H1 (cell line): Measurements from ENCODE around the gene MRPL28. TPM values are rescaled to one million over a fixed set of nuclear protein-coding genes. Genes with fewer than 3 reads are reported as not detected.

Experiments
- polyA plus RNA-seq, 7 experiments: library from polyadenylated mRNA; depleted of rRNA in 3 of 7; stranded (reverse) in 5 of 7; unstranded in 2 of 7; fragments of >200 nt in 5 of 7; fragments of 200-250 nt in 2 of 7; gene quantifications; 1 replicate in 5 of 7; 2 replicates in 1 of 7; 4 replicates in 1 of 7; pipeline versions ENCODE4 v1.2.1 to v1.2.3, GENCODE V29; 2011 to 2013; ENCODE audit warnings: missing spikeins in 2 of 7, mixed read lengths in 2 of 7
- total RNA-seq: library from RNA; stranded (reverse); fragmentation: NEBNext Ultra II Directional; extraction: Animal tissue kit (Norgen Biotek cat#: 25700); gene quantifications from 2 replicates; pipeline ENCODE4 v1.2.1, GENCODE V29; 2021
- TF ChIP-seq, protein P1 (sequence below): fragments of 300-600 bp; sonication (generic); IDR thresholded peaks from 2 replicates; pipeline ENCODE4 v1.7.1; 2012; ENCODE audit warnings: low read length, moderate library complexity, mild to moderate bottlenecking, inconsistent platforms; ENCODE audit not compliant: insufficient replicate concordance

The MRPL28 gene
- total and polyA plus RNA-seq, 2 of the 8 experiments (the other 6 are each of a cell fraction or from before 2014, with no cell fraction given): 88.9 to 188 TPM

DNA sequence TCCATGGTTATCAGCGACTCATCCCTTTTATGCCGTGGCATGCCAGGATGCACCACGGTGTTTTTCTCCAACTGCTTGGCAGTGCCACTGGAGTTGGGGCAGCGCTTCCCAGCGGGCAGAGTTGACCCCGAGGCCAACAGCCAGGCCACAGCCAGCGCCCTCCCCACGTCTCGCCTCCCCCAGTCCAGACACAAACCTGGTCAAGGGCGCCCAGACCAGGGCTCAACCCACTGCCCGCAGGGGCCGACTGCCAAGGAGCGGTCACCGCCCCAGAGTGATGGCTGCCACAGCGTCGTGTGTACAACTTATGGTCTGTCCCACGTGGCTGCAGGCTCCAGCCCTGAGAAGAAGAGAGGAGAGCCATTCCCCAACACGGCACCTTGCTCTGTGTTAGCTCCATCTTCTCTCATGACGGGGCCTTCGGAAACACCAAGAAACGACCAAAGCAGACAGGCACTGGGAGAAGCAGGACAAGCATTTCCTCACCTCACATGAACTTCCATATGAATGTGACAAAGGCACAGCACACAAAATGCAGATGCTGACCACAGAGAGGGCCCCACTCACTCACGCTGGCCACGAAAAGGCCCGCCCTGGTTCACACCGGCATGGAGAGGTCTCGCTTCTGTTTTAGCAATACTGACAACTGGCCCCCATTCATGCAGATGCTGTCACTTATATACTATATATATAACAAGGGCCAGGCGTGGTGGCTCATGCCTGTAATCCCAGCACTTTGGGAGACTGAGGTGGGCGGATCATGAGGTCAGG is 44.8 kb downstream of the MRPL28 start (continued):
- TF ChIP-seq, protein P1, sequence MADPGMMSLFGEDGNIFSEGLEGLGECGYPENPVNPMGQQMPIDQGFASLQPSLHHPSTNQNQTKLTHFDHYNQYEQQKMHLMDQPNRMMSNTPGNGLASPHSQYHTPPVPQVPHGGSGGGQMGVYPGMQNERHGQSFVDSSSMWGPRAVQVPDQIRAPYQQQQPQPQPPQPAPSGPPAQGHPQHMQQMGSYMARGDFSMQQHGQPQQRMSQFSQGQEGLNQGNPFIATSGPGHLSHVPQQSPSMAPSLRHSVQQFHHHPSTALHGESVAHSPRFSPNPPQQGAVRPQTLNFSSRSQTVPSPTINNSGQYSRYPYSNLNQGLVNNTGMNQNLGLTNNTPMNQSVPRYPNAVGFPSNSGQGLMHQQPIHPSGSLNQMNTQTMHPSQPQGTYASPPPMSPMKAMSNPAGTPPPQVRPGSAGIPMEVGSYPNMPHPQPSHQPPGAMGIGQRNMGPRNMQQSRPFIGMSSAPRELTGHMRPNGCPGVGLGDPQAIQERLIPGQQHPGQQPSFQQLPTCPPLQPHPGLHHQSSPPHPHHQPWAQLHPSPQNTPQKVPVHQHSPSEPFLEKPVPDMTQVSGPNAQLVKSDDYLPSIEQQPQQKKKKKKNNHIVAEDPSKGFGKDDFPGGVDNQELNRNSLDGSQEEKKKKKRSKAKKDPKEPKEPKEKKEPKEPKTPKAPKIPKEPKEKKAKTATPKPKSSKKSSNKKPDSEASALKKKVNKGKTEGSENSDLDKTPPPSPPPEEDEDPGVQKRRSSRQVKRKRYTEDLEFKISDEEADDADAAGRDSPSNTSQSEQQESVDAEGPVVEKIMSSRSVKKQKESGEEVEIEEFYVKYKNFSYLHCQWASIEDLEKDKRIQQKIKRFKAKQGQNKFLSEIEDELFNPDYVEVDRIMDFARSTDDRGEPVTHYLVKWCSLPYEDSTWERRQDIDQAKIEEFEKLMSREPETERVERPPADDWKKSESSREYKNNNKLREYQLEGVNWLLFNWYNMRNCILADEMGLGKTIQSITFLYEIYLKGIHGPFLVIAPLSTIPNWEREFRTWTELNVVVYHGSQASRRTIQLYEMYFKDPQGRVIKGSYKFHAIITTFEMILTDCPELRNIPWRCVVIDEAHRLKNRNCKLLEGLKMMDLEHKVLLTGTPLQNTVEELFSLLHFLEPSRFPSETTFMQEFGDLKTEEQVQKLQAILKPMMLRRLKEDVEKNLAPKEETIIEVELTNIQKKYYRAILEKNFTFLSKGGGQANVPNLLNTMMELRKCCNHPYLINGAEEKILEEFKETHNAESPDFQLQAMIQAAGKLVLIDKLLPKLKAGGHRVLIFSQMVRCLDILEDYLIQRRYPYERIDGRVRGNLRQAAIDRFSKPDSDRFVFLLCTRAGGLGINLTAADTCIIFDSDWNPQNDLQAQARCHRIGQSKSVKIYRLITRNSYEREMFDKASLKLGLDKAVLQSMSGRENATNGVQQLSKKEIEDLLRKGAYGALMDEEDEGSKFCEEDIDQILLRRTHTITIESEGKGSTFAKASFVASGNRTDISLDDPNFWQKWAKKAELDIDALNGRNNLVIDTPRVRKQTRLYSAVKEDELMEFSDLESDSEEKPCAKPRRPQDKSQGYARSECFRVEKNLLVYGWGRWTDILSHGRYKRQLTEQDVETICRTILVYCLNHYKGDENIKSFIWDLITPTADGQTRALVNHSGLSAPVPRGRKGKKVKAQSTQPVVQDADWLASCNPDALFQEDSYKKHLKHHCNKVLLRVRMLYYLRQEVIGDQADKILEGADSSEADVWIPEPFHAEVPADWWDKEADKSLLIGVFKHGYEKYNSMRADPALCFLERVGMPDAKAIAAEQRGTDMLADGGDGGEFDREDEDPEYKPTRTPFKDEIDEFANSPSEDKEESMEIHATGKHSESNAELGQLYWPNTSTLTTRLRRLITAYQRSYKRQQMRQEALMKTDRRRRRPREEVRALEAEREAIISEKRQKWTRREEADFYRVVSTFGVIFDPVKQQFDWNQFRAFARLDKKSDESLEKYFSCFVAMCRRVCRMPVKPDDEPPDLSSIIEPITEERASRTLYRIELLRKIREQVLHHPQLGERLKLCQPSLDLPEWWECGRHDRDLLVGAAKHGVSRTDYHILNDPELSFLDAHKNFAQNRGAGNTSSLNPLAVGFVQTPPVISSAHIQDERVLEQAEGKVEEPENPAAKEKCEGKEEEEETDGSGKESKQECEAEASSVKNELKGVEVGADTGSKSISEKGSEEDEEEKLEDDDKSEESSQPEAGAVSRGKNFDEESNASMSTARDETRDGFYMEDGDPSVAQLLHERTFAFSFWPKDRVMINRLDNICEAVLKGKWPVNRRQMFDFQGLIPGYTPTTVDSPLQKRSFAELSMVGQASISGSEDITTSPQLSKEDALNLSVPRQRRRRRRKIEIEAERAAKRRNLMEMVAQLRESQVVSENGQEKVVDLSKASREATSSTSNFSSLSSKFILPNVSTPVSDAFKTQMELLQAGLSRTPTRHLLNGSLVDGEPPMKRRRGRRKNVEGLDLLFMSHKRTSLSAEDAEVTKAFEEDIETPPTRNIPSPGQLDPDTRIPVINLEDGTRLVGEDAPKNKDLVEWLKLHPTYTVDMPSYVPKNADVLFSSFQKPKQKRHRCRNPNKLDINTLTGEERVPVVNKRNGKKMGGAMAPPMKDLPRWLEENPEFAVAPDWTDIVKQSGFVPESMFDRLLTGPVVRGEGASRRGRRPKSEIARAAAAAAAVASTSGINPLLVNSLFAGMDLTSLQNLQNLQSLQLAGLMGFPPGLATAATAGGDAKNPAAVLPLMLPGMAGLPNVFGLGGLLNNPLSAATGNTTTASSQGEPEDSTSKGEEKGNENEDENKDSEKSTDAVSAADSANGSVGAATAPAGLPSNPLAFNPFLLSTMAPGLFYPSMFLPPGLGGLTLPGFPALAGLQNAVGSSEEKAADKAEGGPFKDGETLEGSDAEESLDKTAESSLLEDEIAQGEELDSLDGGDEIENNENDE: no peak
